Epithelial cell of esophagus (primary cell): Measurements from ENCODE around the gene KIAA0825.

Experiments
- DNase-seq: peaks from one replicate; pipeline ENCODE4 v3.0.0; 2010; ENCODE audit warnings: low read depth
- H3K4me3 ChIP-seq: 2 replicates; pipeline ENCODE4 v1.5.1; 2011; ENCODE audit warnings: mild to moderate bottlenecking, low read length, control low read depth
- CTCF ChIP-seq: IDR thresholded peaks from 2 replicates; pipeline ENCODE4 v1.5.1; 2011; ENCODE audit warnings: low read depth, mild to moderate bottlenecking, low read length, control low read depth, inconsistent platforms; ENCODE audit not compliant: insufficient read depth; ENCODE audit errors: missing control alignments

Gene KIAA0825

GRCh38 chr5:94267350-94267899 lies 351.0 kb downstream of the KIAA0825 start:
- TF ChIP-seq CTCF: no peak
- no peak for DNase-seq
- H3K4me3 ChIP-seq: no peak overlapping the region

- no peak for TF ChIP-seq CTCF
- H3K4me3 ChIP-seq: no peak overlapping the region
- DNase-seq: no peak
Measured at GRCh38 chr5:94266170-94266569, 352.2 kb downstream of the KIAA0825 start.

GRCh38 chr5:94263068-94263467 lies 355.3 kb downstream of the KIAA0825 start:
- no peak for TF ChIP-seq CTCF
- no peak for DNase-seq
- H3K4me3 ChIP-seq: no peak overlapping the region

GRCh38 chr5:94260096-94260495 lies 358.3 kb downstream of the KIAA0825 start:
- no peak for DNase-seq
- H3K4me3 ChIP-seq: no peak overlapping the region
- TF ChIP-seq CTCF: no peak

- no peak for TF ChIP-seq CTCF
- H3K4me3 ChIP-seq: no peak overlapping the region
- DNase-seq: no peak
Measured at GRCh38 chr5:94254214-94254613, 364.2 kb downstream of the KIAA0825 start.

GRCh38 chr5:94250985-94251384 lies 367.4 kb downstream of the KIAA0825 start:
- H3K4me3 ChIP-seq: no peak overlapping the region
- DNase-seq: no peak
- no peak for TF ChIP-seq CTCF

GRCh38 chr5:94249430-94249829 lies 369.0 kb downstream of the KIAA0825 start:
- DNase-seq: no peak
- TF ChIP-seq CTCF: no peak
- H3K4me3 ChIP-seq: no peak overlapping the region
